ENCODE data around the gene UBXN1.
A peak's percentile ranks its signal among the peaks of the same experiment; 100 is the strongest.
"Not testable (repeated sequence)": the region's sequence is repeated elsewhere in the genome, so short reads cannot be mapped to it uniquely, and the experiment has no call there.

Gene UBXN1

DNA sequence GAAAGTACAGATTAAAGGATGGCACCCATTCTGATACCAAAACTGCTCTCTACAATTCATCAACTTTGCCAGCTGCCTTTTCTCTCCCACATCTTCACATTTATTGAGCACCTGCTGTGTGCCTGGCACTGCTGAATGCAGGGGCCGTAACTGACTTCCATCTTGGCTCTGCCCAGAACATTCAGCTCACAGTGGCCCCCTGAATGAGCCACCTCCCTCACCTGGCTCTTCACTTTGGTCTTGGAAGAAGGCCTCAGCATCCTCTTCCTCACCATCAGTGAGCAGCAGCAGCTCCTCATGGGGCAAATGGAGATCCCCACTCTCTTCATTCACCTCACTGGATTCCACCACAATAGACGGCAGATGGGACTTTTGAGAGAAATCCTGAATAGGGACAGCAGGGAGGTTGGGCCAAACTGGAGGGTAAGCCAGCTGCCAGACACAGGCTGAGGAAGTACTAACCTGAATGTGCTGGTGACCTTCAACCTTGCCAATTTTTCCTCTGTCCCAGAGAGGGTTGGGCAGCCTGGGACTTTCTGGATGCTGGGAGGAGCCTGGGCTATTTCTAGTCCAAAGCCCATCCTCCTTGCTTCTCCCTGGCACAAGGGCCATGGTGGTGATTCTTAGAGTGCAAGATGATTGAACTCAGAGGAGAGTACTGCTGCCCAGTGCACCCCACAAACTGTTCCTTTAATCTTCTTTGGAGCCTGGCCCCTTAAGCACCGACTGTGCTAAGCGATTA is 9.3 kb downstream of the UBXN1 start:
- DNase-seq: no peak

- no peak for DNase-seq
These were observed 11.4 kb downstream of the UBXN1 start for GRCh38 chr11:62667460-62667859.

GRCh38 chr11:62666259-62666926 is 12.5 kb downstream of the UBXN1 start:
- no peak for DNase-seq

GRCh38 chr11:62665599-62666258 is 13.1 kb downstream of the UBXN1 start:
- peak; percentile 81 for DNase-seq

DNA sequence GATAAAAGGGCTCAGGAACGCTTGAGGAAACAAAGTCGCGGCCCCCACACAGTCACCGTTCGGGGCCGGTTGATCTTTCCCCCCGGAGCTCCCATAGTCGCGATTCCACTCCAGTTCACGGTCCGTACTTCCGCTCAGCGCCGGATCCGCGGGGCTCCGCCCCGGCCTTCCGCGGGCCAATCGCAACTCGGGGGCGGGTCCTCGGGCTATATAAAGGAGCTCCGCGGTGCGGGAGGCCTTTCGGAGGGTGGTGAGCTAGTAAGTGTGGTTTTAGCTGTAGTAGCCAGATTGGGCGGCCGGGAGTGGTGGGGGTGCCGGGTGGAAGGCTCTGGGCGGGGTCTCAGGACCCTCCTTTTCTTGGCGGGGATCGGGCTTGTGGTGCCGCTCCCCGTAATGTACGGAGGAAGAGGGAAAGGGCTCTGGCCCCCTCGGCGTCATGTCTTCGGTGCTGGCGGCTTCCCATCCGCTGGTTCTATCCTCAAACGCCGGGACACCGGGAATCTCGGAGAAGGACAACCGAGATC is 13.7 kb downstream of the UBXN1 start, which contains the start of the genes C11orf98 and CSKMT:
Gene C11orf98 (minus strand): TSS at position 136 of the 524 bp plus-strand sequence. CDS start 41 bp downstream, at position 95.
Gene CSKMT (plus strand): TSS at position 238 of the 524 bp plus-strand sequence. CDS start 568 bp downstream, outside the sequence.
- peak; percentile 96 for DNase-seq

DNA sequence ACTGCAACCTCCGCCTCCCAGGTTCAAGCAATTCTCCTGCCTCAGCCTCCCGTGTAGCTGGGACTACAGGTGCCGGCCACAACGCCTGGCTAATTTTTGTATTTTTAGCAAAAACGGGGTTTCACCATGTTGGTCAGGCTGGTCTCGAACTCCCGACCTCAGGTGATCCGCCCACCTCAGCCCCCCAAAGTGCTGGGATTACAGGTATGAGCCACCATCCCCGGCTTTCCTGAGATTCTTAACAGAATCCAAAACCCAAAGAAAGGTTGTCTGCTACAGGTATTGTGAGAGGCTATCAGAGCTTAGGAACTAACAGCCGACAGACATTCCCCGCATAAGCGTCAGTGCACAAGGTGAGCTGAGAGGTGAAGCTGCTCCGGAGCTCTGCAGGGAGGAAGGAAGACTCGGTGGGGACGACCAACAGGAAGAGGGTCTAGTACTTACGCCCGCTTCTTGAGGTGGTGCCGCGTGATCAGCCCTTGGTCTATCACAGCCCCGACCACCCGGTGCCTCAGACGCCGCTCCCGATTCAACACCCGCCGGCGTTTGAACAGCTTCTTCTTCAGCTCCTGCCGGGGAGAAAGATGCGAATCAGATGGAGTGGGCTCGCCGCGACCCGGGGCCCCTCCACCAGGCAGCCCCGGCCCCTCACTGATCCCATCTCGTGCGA is 14.3 kb downstream of the UBXN1 start:
- DNase-seq: peak; percentile 53

DNA sequence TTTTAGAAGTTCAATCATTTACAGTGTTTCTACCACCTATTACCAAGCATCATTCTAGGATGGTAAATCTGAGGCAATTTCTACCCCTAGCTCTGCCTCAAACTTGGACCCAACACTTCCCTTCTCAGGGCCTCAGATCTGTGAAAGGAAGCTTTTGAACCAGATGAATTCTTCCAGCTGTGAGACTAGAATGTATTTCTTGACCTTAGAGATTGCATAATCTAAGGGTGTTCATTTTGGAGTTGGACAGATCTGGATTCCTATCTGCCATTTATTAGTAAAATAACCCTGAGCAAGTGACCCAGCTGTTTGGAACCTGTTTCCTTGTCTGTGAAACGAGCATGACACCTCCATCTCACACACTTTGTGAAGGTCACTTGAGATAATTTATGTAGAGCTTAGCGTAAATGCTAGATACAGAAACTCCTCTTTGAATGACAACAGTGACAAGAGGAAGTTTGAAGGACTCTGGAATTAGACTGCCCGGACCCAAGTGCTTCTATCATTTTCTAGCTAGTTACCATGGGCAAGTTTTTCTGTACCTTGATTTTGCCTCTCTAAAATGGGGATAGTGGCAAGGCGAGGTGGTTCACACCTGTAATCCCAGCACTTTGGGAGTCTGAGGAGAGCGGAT is 22.0 kb downstream of the UBXN1 start:
- no peak for DNase-seq

DNA sequence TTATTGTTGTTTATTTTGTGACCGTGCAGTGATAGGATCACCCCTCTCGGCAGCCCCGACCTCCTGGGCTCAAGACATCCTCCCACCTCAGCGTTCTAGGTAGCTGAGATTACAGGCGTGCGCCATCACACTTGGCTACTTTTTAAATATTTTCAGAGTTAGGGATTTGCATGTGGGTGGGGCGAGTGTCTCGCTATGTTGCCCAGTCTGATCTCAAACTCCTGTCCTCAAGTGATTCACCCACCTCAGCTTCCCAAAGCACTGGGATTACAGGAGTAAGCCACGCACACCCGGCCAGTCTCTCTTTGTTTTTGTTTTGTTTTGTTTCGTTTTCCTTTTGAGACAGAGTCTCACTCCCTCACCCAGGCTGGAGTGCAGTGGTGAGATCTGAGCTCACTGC is 24.6 kb downstream of the UBXN1 start:
- DNase-seq: no peak

DNA sequence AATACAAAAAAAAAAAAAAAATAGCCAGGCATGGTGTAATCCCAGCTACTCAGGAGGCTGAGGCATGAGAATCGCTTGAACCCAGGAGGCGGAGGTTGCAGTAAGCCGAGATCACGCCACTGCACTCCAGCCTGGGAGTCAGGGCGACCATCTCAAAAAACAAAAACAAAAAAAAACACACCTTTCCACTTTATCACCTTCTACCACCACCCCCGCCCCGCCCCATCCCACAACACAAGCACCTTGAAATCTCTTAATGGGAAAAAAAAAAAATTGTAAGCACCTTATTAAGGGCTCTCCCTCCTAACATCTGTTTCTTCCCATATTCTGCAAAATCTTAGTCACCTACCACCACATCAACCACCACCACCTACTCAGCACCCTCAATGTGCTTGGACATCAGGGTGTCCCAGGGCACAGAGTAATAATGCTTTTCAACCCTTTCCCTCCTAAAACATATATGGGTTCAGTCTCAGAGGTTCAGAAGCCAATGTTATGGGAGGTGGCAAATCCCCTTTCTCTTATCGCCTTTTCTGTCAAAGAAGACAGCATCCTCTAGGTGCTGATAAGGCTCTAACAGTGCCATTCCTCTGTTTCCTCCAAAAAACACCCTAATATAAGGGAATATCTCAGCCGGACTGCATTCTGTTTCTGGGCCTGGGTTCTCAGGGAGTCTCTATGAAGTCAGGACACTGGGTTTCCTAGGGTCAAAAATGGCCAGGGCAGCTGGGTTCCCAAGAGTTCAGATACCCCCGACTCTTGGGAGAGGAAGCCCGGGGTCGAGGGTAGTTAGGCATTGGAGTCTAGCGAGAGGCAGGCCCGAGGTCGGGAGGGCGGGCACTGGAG is 26.5 kb downstream of the UBXN1 start:
- no peak for DNase-seq

GRCh38 chr11:62650283-62650682 is 28.6 kb downstream of the UBXN1 start:
- not testable (repeated sequence) for DNase-seq

DNA sequence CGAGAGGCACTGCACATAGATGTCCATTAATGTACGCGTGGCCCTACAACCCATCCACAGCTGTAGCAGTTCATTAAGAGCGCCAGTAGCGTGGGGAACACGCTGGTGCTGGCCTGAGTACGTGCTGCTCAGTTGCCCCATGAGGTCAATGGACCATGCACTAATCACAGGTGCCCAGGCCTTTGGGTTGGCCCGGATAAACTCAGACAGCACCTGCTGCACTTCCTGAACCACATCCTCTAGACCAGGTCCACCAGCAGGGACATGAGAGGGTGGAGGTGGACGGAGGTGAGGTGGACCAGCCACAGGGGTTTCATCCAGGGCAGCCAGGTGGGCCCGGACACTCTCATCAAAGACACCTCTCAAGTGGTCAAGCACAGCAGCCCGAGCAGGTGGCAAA is 29.4 kb downstream of the UBXN1 start:
- no peak for DNase-seq

- no peak for DNase-seq
These were observed 29.9 kb downstream of the UBXN1 start for GRCh38 chr11:62648967-62649364.

- DNase-seq: no peak
These were observed 30.5 kb downstream of the UBXN1 start for GRCh38 chr11:62648185-62648966.

GRCh38 chr11:62647609-62648005 is 31.3 kb downstream of the UBXN1 start:
- DNase-seq: no peak

- no peak for DNase-seq
These were observed 31.9 kb downstream of the UBXN1 start for GRCh38 chr11:62646825-62647608.

GRCh38 chr11:62645946-62646824 is 32.7 kb downstream of the UBXN1 start, which contains the start of gene GANAB:
GANAB (minus strand) TSS chr11:62646613; CDS start chr11:62646599, 14 bp downstream.
- peak; percentile 99 for DNase-seq

DNA sequence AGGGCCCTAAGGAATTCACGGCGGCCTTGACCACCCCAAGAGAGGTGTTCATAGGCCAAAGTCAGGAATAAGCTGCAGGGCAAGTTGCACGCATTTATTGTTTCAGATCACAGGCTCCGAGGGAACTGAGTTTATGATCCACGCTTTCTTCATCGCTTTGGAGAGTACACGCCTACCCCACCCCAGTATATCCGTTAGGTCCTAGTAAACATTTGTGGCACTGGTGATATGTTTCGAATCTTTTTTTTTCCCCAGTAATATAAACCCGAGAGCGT is 33.3 kb downstream of the UBXN1 start:
- DNase-seq: no peak

- DNase-seq: no peak
These were observed 34.7 kb downstream of the UBXN1 start for GRCh38 chr11:62644220-62644619.

DNA sequence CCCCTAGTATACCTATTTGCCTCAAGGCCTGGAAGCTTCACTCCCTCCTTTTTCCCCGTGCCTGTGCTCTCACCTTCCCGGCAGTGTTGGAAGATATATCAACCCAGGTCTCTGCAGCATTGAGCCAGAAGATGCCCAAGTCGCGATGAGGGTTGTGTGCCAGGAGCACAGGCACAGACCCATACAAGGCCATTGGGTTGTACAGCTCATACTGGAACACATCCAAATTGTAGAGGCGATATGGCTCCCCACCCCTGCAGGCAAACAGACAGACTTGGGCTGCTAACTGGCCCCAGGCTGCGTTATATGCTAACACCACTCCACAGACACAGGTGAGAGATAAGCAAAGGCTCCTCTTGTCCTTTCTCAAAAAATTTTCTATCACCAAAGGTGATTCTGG is 46.4 kb downstream of the UBXN1 start:
- no peak for DNase-seq
